Measurements from ENCODE around the gene ANK3.

- TF ChIP-seq POLR2A (IDR thresholded peaks at IDR 0.05) (no peak), CTCF (IDR thresholded peaks at IDR 0.05) (no peak), POLR2AphosphoS5 (IDR thresholded peaks at IDR 0.05) (no peak)
Observed at GRCh38 chr10:60028081-60028480, 361.6 kb downstream of the ANK3 start.

All from sigmoid colon (tissue), 4 donors.